Measurements from ENCODE around the gene LYSMD3. TPM values are rescaled to one million over a fixed set of nuclear protein-coding genes. Genes with fewer than 3 reads are reported as not detected.

The LYSMD3 gene
- total RNA-seq, 4 donors from 2014 or later, result 5.6 to 23.0 (median 12.8) TPM

DNA sequence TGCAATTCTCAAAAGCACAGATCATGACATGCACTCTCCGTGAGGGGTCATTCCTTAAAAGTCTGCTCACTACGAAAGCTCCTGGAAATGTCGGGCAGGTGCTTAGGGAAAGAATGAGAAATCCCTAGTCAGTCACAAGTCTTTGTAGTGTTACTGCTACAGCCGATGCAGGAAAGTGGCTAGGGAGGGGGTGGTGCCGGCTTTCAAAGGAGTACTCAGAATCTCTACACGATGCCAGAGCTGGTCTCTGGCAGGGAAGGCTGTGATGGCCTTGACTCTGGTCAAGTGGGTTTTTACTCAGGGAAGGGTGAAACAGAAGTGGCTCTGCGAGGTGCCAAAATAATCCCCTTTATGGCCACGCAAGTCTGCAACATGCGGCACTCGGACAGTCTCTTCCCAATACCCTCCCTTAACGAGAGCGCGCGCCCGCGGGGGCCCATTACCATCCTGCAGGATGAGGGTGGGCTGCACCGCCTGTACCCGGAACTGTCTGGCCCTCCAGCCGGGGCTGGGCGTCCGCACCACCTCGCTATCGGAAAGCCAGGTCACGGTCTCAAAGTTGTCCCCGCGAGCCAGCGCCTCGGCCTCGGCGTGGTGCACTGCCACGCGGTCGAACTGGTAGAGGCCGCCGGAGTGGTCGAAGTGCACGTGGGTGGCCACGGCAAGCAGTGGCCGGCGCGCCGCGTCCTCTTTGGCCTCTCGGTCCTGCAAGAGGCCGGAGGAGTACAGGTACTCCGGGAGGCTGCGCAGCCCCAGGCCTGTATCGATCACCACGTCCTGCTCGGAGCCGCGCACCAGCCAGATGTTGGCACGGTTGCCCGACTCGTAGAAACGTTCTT lies 55.8 kb downstream of the LYSMD3 start:
- H3K27me3 ChIP-seq, result no peaks in the 10 kb centered on the region
- in situ Hi-C loops (cut with MboI; ENCODE audit: low pct_ligation_motif_present in 1 of 4, low pct_unique_long_range_greater_than_20kb in 1 of 4, low sequenced_read_pairs in 3 of 4) (loop anchor here in 2 of 4 donors (10.0 to 25.0 kb wide), 2 partner anchors 51 to 314 kb away; partner anchors contain the start of gene LYSMD3 (in 1 of the 2)), intact Hi-C loops (cut with DNase I; ENCODE audit: low total_unique reads) (loop anchor here (1.0 kb wide), 1 partner anchor 50 kb away; no protein-coding TSS in a partner anchor)
- WGBS, 2 donors (ENCODE audit: low coverage in 1 of 2), result 0% methylated on average over 1 to 29 of the region's 56 CpGs
- peak overlapping the region; percentile 84 to 93 (median 92) for H3K27ac ChIP-seq
- H3K4me1 ChIP-seq, result peaks cover 5 to 28% (median 18%) of the 10 kb centered on the region in 4 donors
- no peaks in the 10 kb centered on the region for H3K9me3 ChIP-seq
- no peak for TF ChIP-seq POLR2AphosphoS5 (IDR thresholded peaks at IDR 0.05)
- TF ChIP-seq POLR2A (IDR thresholded peaks at IDR 0.05), result no peak
- TF ChIP-seq EP300 (IDR thresholded peaks at IDR 0.05; ENCODE audit: low read depth), result no peak
- no peak for TF ChIP-seq CTCF (IDR thresholded peaks at IDR 0.05)
- no peaks in the 10 kb centered on the region for H3K36me3 ChIP-seq
- DNase-seq, result peak; percentile 32
- H3K4me3 ChIP-seq, result peak overlapping the region; percentile 75 to 78 (median 76)

- Histone ChIP-seq H3K27ac (peak overlapping the region; percentile 84 to 93 (median 92)), H3K4me3 (peak overlapping the region; percentile 75 to 78 (median 76)), H3K36me3 (no peaks in the 10 kb centered on the region), H3K9me3 (no peaks in the 10 kb centered on the region), H3K4me1 (peaks cover 5 to 28% (median 18%) of the 10 kb centered on the region in 4 donors), H3K27me3 (no peaks in the 10 kb centered on the region)
- DNase-seq, result no peak
- 39 to 47% methylated on average over 7 to 9 of the region's 9 CpGs for WGBS, 2 donors (ENCODE audit: low coverage in 1 of 2)
- TF ChIP-seq POLR2AphosphoS5 (IDR thresholded peaks at IDR 0.05), result no peak
- TF ChIP-seq CTCF (IDR thresholded peaks at IDR 0.05), result no peak
- intact Hi-C loops (cut with DNase I; ENCODE audit: low total_unique reads), result no loop called here
- in situ Hi-C loops (cut with MboI; ENCODE audit: low pct_ligation_motif_present in 1 of 4, low pct_unique_long_range_greater_than_20kb in 1 of 4, low sequenced_read_pairs in 3 of 4), result loop anchor here in 2 of 4 donors (10.0 to 25.0 kb wide), 2 partner anchors 52 to 314 kb away; partner anchors contain the start of gene LYSMD3 (in 1 of the 2)
These were observed 56.5 kb downstream of the LYSMD3 start for GRCh38 chr5:90472783-90473395.

Other genes with a start within 250 kb of the LYSMD3 start
- gene CETN3, start 119.8 kb downstream of the LYSMD3 start, total RNA-seq, result 10 to 100 TPM in 1 of 4 donors, 1 to 10 TPM in 1, not detected in 2; 9.7 to 22.7 TPM
- 1 to 10 TPM in 3 of 4 donors, under 1 TPM in 1; 0.60 to 6.1 (median 6.0) TPM for gene MBLAC2, start 54.8 kb downstream of the LYSMD3 start, total RNA-seq
- 1 to 10 TPM in 3 of 4 donors, not detected in 1; 1.1 to 6.7 (median 2.5) TPM for gene POLR3G, start 54.7 kb downstream of the LYSMD3 start, total RNA-seq
- gene ADGRV1, start 29.2 kb upstream of the LYSMD3 start, total RNA-seq, result 10 to 100 TPM in 2 of 4 donors, 1 to 10 TPM in 2; 6.0 to 37.0 (median 10.6) TPM